Nephron progenitor cell (in vitro differentiated cells): ENCODE data around the gene JUND.

ENCODE experiments used
- DNase-seq: peaks from one replicate; pipeline ENCODE4 v3.0.0; 2021
- H3K27ac Mint-ChIP-seq: 2 replicates; pipeline ENCODE4 v1.8.0; 2021; ENCODE audit warnings: mild to moderate bottlenecking, moderate library complexity, mixed read lengths
- H3K27me3 Mint-ChIP-seq: 2 replicates; pipeline ENCODE4 v1.8.0; 2021; ENCODE audit warnings: mild to moderate bottlenecking, low read depth, mixed read lengths; ENCODE audit not compliant: poor library complexity
- H3K36me3 Mint-ChIP-seq: 2 replicates; pipeline ENCODE4 v1.8.0; 2021; ENCODE audit warnings: low read depth, mixed read lengths
- H3K4me1 Mint-ChIP-seq: 2 replicates; pipeline ENCODE4 v1.8.0; 2021; ENCODE audit warnings: mixed read lengths
- H3K4me3 Mint-ChIP-seq: 2 replicates; pipeline ENCODE4 v1.8.0; 2021; ENCODE audit warnings: mild to moderate bottlenecking, moderate library complexity, mixed read lengths
- H3K9me3 Mint-ChIP-seq: 2 replicates; pipeline ENCODE4 v1.8.0; 2021; ENCODE audit warnings: mild to moderate bottlenecking, moderate library complexity, mixed read lengths
- TF ChIP-seq, protein P1 (sequence below): fragments of 200-600 bp; sonication (generic); IDR thresholded peaks from 2 replicates; pipeline ENCODE4 v1.5.0; 2021; ENCODE audit warnings: antibody characterized with exemption

The JUND gene

DNA sequence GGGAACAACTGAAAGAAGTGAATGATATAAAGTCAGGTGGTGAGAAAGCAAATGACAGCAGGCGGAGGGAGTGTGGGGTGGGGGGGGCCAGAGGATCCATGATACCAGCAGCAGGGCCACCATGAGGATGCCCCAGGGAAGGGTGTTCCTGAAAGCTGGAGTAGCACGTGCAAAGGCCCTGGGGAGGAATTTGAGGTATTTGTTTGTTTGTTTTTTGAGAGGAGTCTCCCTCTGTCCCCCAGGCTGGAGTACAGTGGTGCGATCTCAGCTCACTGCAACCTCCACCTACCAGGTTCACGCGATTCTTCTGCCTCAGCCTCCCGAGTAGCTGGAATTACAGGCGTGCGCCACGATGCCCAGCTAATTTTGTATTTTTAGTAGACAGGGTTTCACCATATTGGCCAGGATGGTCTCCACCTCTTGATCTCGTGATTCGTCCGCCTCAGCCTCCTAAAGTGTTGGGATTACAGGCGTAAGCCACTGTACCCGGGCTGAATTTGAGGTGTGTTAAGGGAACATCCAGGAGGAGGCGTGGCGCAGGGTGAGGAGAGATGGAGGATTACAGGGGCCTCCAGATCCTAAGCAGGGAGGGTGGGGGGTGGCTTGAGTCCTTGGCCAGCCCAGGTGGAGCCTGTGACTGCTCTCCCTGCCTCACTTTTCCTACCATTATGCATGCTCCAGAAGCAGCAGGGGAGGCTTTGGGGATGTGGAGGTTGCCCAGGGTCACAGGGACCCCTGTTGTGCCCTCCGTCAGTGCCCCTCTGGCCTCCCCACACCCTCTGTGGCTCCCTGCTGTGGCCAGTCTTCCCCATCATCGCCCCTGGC is 12.4 kb upstream of the JUND start:
- no peak for DNase-seq
- Mint-ChIP-seq H3K4me1 (peaks cover 44% of the 10 kb centered on the region), H3K27ac (no peak overlapping the region)

DNA sequence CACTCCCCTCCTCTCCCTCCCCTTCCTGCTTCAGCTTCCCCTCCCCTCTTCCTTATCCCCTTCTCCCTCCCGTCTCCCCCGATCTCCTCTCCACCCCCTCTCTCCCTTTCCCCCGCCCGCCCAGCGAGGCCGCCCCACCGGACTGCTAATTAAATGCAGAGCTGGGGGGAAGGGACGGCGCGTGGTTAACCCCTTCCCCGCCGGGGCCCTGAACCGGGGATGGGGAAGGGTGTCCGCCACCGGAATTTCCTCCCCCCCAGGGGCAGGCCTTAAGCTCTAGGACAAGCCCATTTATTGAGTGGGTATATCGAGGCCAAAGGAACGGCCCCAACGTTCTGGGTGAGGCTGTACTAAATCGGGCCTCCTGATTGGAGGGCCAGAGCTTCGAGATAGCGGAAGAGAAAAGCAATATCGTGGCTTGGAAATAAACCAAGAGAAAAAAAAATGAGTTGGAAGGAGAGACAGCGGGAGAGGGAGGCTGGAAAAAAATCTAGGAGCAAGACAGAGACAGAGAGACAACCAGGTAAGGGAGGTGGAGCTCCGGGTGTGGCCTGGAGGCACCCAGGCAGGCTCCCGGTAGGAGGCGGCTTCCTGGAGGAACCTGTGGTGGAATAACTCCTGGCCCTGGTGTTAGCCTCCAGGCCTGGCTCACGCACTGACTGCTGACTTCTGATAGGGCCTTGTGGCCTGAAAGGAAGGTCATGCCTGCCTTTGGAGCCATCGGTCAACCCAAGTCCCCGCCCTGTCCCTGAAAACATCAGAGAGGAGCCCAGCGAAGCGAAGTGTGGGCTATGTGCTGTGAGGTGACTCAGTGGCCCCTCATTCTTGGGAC is 11.6 kb upstream of the JUND start:
- H3K9me3 Mint-ChIP-seq, result no peaks in the 10 kb centered on the region
- DNase-seq, result peak; percentile 79
- H3K27ac Mint-ChIP-seq, result peak overlapping the region; percentile 85
- TF ChIP-seq, protein P1, sequence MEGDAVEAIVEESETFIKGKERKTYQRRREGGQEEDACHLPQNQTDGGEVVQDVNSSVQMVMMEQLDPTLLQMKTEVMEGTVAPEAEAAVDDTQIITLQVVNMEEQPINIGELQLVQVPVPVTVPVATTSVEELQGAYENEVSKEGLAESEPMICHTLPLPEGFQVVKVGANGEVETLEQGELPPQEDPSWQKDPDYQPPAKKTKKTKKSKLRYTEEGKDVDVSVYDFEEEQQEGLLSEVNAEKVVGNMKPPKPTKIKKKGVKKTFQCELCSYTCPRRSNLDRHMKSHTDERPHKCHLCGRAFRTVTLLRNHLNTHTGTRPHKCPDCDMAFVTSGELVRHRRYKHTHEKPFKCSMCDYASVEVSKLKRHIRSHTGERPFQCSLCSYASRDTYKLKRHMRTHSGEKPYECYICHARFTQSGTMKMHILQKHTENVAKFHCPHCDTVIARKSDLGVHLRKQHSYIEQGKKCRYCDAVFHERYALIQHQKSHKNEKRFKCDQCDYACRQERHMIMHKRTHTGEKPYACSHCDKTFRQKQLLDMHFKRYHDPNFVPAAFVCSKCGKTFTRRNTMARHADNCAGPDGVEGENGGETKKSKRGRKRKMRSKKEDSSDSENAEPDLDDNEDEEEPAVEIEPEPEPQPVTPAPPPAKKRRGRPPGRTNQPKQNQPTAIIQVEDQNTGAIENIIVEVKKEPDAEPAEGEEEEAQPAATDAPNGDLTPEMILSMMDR, result no peak
- peaks cover 50% of the 10 kb centered on the region for H3K4me1 Mint-ChIP-seq
- peak overlapping the region; percentile 87 for H3K4me3 Mint-ChIP-seq
- no peaks in the 10 kb centered on the region for H3K36me3 Mint-ChIP-seq
- H3K27me3 Mint-ChIP-seq, result peaks cover 5% of the 10 kb centered on the region

More for the DNA sequence above, 12.4 kb upstream of the JUND start:
- H3K4me3 Mint-ChIP-seq, result peak overlapping the region; percentile 87
- peaks cover 5% of the 10 kb centered on the region for H3K27me3 Mint-ChIP-seq
- no peaks in the 10 kb centered on the region for H3K36me3 Mint-ChIP-seq
- TF ChIP-seq, protein P1, result no peak
- H3K9me3 Mint-ChIP-seq, result no peaks in the 10 kb centered on the region

DNA sequence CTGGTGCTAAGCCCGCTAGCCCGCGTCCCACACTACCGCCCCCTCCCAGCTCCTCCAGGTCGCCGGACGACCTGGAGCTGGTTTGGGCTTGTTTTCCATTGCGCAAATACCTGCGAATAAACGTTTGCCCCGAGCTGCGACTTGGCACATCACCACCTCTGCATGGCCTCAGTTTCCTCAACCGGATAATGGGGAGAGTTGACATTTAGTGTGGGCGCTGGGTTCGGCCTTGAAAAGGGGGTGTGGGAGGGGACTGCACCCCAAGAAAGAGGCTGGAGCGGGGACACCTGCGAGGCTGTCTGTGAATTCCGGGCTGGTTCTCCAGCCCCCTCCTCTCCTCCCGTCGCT is 11.0 kb upstream of the JUND start:
- TF ChIP-seq, protein P1, result no peak
- peak overlapping the region; percentile 48 for H3K27ac Mint-ChIP-seq
- no peaks in the 10 kb centered on the region for H3K9me3 Mint-ChIP-seq
- H3K4me1 Mint-ChIP-seq, result peaks cover 53% of the 10 kb centered on the region
- no peak for DNase-seq
- H3K27me3 Mint-ChIP-seq, result peaks cover 4% of the 10 kb centered on the region
- H3K36me3 Mint-ChIP-seq, result no peaks in the 10 kb centered on the region
- peak overlapping the region; percentile 87 for H3K4me3 Mint-ChIP-seq

DNA sequence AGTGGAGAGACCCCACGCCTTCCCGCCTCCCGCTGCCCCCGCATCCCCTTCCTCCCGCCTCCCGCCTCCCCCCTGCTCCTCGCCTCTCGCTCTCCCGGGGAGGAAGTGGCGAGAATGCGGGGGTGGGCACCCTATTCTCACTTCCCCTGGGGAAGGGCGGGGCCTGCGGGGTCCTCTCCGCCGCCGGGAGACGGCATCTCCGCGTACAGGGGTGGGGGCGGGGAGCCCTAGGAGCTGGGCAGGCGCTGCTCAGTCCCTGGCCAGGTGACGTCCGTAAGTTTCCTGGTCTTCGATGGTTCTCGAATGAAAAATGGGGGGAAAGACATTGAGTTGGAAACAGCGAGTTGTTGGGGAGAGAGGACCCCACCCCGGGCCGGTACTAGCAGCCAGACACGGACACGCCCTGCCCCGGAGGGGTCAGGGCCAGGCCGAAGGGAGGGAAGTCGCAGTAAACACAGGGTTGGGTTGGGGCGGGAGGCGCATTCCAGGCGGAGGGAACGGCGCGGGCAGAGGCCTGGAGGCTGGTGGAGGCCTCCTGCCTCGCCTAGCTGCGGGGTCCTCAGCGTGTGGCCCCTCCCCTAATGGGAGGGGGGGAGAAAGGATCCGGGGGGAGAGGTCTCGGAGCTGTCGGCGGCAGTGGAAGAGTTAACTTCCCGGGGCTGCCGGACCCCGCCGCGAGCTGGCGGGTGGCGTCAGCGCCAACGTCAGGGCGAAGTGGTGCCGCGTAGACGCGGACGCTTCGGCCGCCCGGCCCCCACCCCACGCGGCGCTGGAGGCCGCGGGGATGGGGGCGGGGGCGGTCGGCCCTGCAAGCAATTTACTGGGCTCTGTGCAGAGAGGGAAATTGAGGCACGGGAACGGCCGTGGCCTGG is 10.4 kb upstream of the JUND start:
- Mint-ChIP-seq H3K9me3 (no peaks in the 10 kb centered on the region), H3K27ac (peak overlapping the region; percentile 99), H3K36me3 (no peaks in the 10 kb centered on the region), H3K4me1 (peaks cover 54% of the 10 kb centered on the region), H3K4me3 (peak overlapping the region; percentile 87), H3K27me3 (no peaks in the 10 kb centered on the region)
- DNase-seq, result peak; percentile 73
- TF ChIP-seq, protein P1, result no peak

DNA sequence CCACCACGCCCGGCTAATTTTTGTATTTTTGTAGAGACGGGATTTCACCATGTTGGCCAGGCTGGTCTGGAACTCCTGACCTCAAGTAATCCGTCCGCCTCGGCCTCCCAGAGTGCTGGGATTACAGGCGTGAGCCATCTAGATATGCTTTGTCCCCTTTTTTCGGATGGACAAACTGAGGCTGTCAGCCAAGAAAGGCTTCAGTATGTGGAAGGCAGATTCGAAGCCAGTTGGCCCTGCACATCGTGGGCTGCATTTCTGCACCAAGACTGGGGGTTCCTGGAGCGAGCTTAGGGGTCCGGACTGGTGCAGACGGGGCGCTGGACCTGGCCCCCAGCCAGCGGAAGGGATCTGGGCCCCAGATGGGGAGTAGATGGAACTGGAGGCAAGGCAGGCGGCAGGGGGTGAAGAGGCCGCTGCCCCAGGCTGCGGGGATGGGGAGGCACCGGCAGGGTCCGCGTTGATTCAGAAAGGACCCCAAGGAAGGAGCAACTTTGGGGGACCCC is 9.7 kb upstream of the JUND start:
- TF ChIP-seq, protein P1, result no peak
- H3K36me3 Mint-ChIP-seq, result no peaks in the 10 kb centered on the region
- H3K27me3 Mint-ChIP-seq, result no peaks in the 10 kb centered on the region
- peaks cover 62% of the 10 kb centered on the region for H3K4me1 Mint-ChIP-seq
- no peaks in the 10 kb centered on the region for H3K9me3 Mint-ChIP-seq
- no peak for DNase-seq
- H3K4me3 Mint-ChIP-seq, result peak overlapping the region; percentile 73
- no peak overlapping the region for H3K27ac Mint-ChIP-seq
